A549 (cell line): Measurements from ENCODE around the gene LDOC1. TPM values are rescaled to one million over a fixed set of nuclear protein-coding genes. Genes with fewer than 3 reads are reported as not detected.
"Not testable (repeated sequence)": the region's sequence is repeated elsewhere in the genome, so short reads cannot be mapped to it uniquely, and the experiment has no call there.

Experiments
- ATAC-seq, 2 experiments: fragments of 200-7000 bp in 1 of 2; fragments of >200 bp in 1 of 2; cut with Nextera tagmentation in 1 of 2; cut with Tn5 transposase in 1 of 2; 3 replicates each; pipeline versions ENCODE4 v1.8.0 to v1.9.1; 2018 to 2020; ENCODE audit warnings: mild to moderate bottlenecking in 1 of 2, moderate library complexity in 1 of 2
- CTCF ChIA-PET: fragments of 300-600 bp; sonication (Branson Sonifier 250); formaldehyde crosslinking; extraction: SDS; loops from one replicate; lab custom pipeline; 2021; ENCODE audit warnings: antibody characterized with exemption, inconsistent platforms; lab: Yijun Ruan, JAX
- POLR2A ChIA-PET: fragments of 350-600 bp; formaldehyde crosslinking; extraction: SDS; loops from one replicate; lab custom pipeline; 2021; ENCODE audit warnings: antibody characterized with exemption, inconsistent platforms; lab: Yijun Ruan, JAX
- DNase-seq, 2 experiments: peaks; one replicate each; pipeline versions ENCODE4 v3.0.0 to v3.0.0-alpha.2; 2011 to 2016; ENCODE audit warnings: low read depth in 1 of 2, low spot score in 1 of 2
- FAIRE-seq: peaks from 2 replicates; lab custom pipeline; 2011; peaks lifted over from hg19 to GRCh38; lab: Jason Lieb, UNC
- H3K27ac ChIP-seq, 2 experiments: fragments of >200 bp; sonication (Bioruptor Twin); formaldehyde crosslinking; 3 replicates each; pipeline ENCODE4 v1.5.1; 2016 to 2017
- H3K4me1 ChIP-seq: fragments of >200 bp; sonication (Bioruptor Twin); formaldehyde crosslinking; 3 replicates; pipeline ENCODE4 v1.6.1; 2016
- H3K4me2 ChIP-seq: fragments of >200 bp; sonication (Bioruptor Twin); formaldehyde crosslinking; 3 replicates; pipeline ENCODE4 v1.6.1; 2016
- H3K4me3 ChIP-seq: fragments of >200 bp; sonication (Bioruptor Twin); formaldehyde crosslinking; 3 replicates; pipeline ENCODE4 v1.5.1; 2016
- H3K9me3 ChIP-seq: fragments of >200 bp; sonication (Bioruptor Twin); formaldehyde crosslinking; 3 replicates; pipeline ENCODE4 v1.6.1; 2016
- CBX2 ChIP-seq: fragments of 200-600 bp; sonication (generic); IDR thresholded peaks from 2 replicates; pipeline ENCODE4 v1.6.1; 2016; ENCODE audit warnings: low read depth, mild to moderate bottlenecking, borderline replicate concordance
- CEBPB ChIP-seq, 2 experiments: fragments of >200 bp in 1 of 2; sonication (Bioruptor Twin) in 1 of 2; formaldehyde crosslinking in 1 of 2; IDR thresholded peaks; 2 replicates each; pipeline ENCODE4 v1.6.1; 2012 to 2016
- EHMT2 ChIP-seq: fragments of 200-600 bp; sonication (generic); IDR thresholded peaks from 2 replicates; pipeline ENCODE4 v1.6.1; 2016; ENCODE audit warnings: antibody characterized with exemption, low read depth, mild to moderate bottlenecking, moderate library complexity
- ELK1 ChIP-seq: fragments of 150-350 bp; IDR thresholded peaks from 2 replicates; pipeline ENCODE4 v1.6.1; 2014; ENCODE audit warnings: low read depth, mild to moderate bottlenecking, low read length
- FOSB ChIP-seq: fragments of 250-450 bp; sonication (Bioruptor Pico); IDR thresholded peaks from 2 replicates; pipeline ENCODE4 v1.5.0; 2020; ENCODE audit warnings: mild to moderate bottlenecking, moderate library complexity
- FOSL2 ChIP-seq, 2 experiments: fragments of 450-650 bp in 1 of 2; fragments of >200 bp in 1 of 2; sonication (Bioruptor Twin) in 1 of 2; formaldehyde crosslinking; IDR thresholded peaks; 2 replicates each; pipeline versions ENCODE4 v1.5.0 to v1.6.1; 2016 to 2020; ENCODE audit warnings: mild to moderate bottlenecking in 1 of 2, moderate library complexity in 1 of 2
- FOXS1 ChIP-seq: fragments of 250-450 bp; sonication (Bioruptor Pico); IDR thresholded peaks from 2 replicates; pipeline ENCODE4 v1.5.0; 2020; ENCODE audit warnings: mild to moderate bottlenecking, moderate library complexity
- HDAC2 ChIP-seq: fragments of 200-600 bp; sonication (generic); IDR thresholded peaks from 2 replicates; pipeline ENCODE4 v1.6.1; 2016
- HEYL ChIP-seq: fragments of 250-450 bp; sonication (Bioruptor Pico); IDR thresholded peaks from 2 replicates; pipeline ENCODE4 v1.8.0; 2021; ENCODE audit warnings: mild to moderate bottlenecking, moderate library complexity
- HMGXB4 ChIP-seq: fragments of 250-450 bp; sonication (Bioruptor Pico); IDR thresholded peaks from 2 replicates; pipeline ENCODE4 v1.5.0; 2021; ENCODE audit warnings: mild to moderate bottlenecking, moderate library complexity, borderline replicate concordance
- HOXA7 ChIP-seq: fragments of 250-450 bp; sonication (Bioruptor Pico); IDR thresholded peaks from 2 replicates; pipeline ENCODE4 v1.5.0; 2020; ENCODE audit warnings: mild to moderate bottlenecking, moderate library complexity
- HOXB5 ChIP-seq: fragments of 250-450 bp; sonication (Bioruptor Pico); IDR thresholded peaks from 2 replicates; pipeline ENCODE4 v1.5.0; 2020; ENCODE audit warnings: mild to moderate bottlenecking, moderate library complexity
- KDM1A ChIP-seq: fragments of 200-600 bp; sonication (generic); IDR thresholded peaks from 2 replicates; pipeline ENCODE4 v1.6.1; 2016; ENCODE audit warnings: low read depth, mild to moderate bottlenecking
- KDM5A ChIP-seq: fragments of 200-600 bp; sonication (generic); IDR thresholded peaks from 2 replicates; pipeline ENCODE4 v1.6.1; 2016; ENCODE audit warnings: antibody characterized with exemption, mild to moderate bottlenecking
- MAX ChIP-seq: IDR thresholded peaks from 2 replicates; pipeline ENCODE4 v1.6.1; 2012
- NFE2L2 ChIP-seq: fragments of 150-350 bp; conservative IDR thresholded peaks from 2 replicates; pipeline ENCODE4 v1.6.1; 2014; ENCODE audit warnings: low read length
- NPAS2 ChIP-seq: fragments of 250-450 bp; sonication (Bioruptor Pico); IDR thresholded peaks from 2 replicates; pipeline ENCODE4 v1.8.0; 2022; ENCODE audit warnings: mild to moderate bottlenecking, moderate library complexity, borderline replicate concordance
- NR3C1 ChIP-seq: fragments of >200 bp; sonication (Bioruptor Twin); formaldehyde crosslinking; IDR thresholded peaks from 3 replicates; pipeline ENCODE4 v1.6.1; 2017
- PBX3 ChIP-seq: IDR thresholded peaks from 2 replicates; pipeline ENCODE4 v1.6.1; 2012
- POLR2AphosphoS2 ChIP-seq: conservative IDR thresholded peaks from 2 replicates; pipeline ENCODE4 v1.6.1; 2012; ENCODE audit warnings: low read length, improper control_type of control experiment, inconsistent platforms
- RNF2 ChIP-seq: fragments of 200-600 bp; sonication (generic); IDR thresholded peaks from 2 replicates; pipeline ENCODE4 v1.6.1; 2016; ENCODE audit warnings: low read depth, mild to moderate bottlenecking, antibody characterized with exemption, moderate library complexity, borderline replicate concordance
- SMC3 ChIP-seq: fragments of >200 bp; sonication (Bioruptor Twin); formaldehyde crosslinking; IDR thresholded peaks from 3 replicates; pipeline ENCODE4 v1.6.1; 2018; ENCODE audit warnings: inconsistent platforms
- SREBF2 ChIP-seq: fragments of 450-650 bp; IDR thresholded peaks from 2 replicates; pipeline ENCODE4 v1.6.1; 2014; ENCODE audit warnings: mild to moderate bottlenecking, moderate library complexity
- ZFP36 ChIP-seq: fragments of 450-650 bp; IDR thresholded peaks from 2 replicates; pipeline ENCODE4 v1.6.1; 2014; ENCODE audit warnings: borderline replicate concordance; ENCODE audit not compliant: partially characterized antibody
- ZSCAN20 ChIP-seq: fragments of 250-450 bp; sonication (Bioruptor Pico); IDR thresholded peaks from 2 replicates; pipeline ENCODE4 v1.8.0; 2022; ENCODE audit warnings: mild to moderate bottlenecking, moderate library complexity
- WGBS: methylation state at CpG from one replicate; pipeline ENCODE4 v1.1.6; 2017; ENCODE audit errors: missing lambda C conversion rate; 5-methylcytosine and 5-hydroxymethylcytosine counted together
- polyA plus RNA-seq, 4 experiments: library from polyadenylated mRNA; depleted of rRNA in 3 of 4; stranded (reverse); fragments of >200 nt; fragmentation: RNase III in 1 of 4; extraction: RNeasy Plus Mini Kit Qiagen cat#74134 plus additional on column Dnase treatment in 1 of 4; gene quantifications; 2 replicates in 3 of 4; 3 replicates in 1 of 4; pipeline ENCODE4 v1.2.3, GENCODE V29; 2011 to 2017

Gene LDOC1
- polyA plus RNA-seq, 2 of the 4 experiments (the other 2 are of a cell fraction) = 13.9 to 65.0 TPM

GRCh38 chrX:141158084-141158483 lies 18.8 kb downstream of the LDOC1 start:
- no peak overlapping the region for H3K4me2 ChIP-seq
- no peak overlapping the region for H3K27ac ChIP-seq
- H3K4me1 ChIP-seq = no peaks in the 10 kb centered on the region
- ATAC-seq = no peak
- TF ChIP-seq EHMT2 = no peak
- no peak for TF ChIP-seq SMC3
- TF ChIP-seq MAX = no peak
- no peak for TF ChIP-seq CEBPB (IDR thresholded peaks at IDR 0.05)
- no peak for TF ChIP-seq RNF2
- TF ChIP-seq PBX3 = no peak
- TF ChIP-seq ZFP36 = no peak
- 96% methylated on average over 3 of the region's 3 CpGs for WGBS
- FAIRE-seq = no peak
- 0 out of 3 replicates have a peak, but pooled peaks cover 4% of the 10 kb centered on the region for H3K9me3 ChIP-seq
- no peak overlapping the region for H3K4me3 ChIP-seq
- ChIA-PET POLR2A (no interaction called here), CTCF (no interaction called here)
- no peak for DNase-seq

GRCh38 chrX:141155231-141155630 lies 21.7 kb downstream of the LDOC1 start:
- DNase-seq = not testable (repeated sequence)

GRCh38 chrX:141142946-141143345 lies 34.0 kb downstream of the LDOC1 start:
- 53% methylated on average over 3 of the region's 3 CpGs for WGBS
- Histone ChIP-seq H3K9me3 (no peaks in the 10 kb centered on the region), H3K27ac (no peak overlapping the region), H3K4me2 (no peak overlapping the region), H3K4me1 (no peaks in the 10 kb centered on the region), H3K4me3 (no peak overlapping the region)
- ATAC-seq (no peak), DNase-seq (no peak), FAIRE-seq (peak; percentile 46)
- CTCF ChIA-PET = no interaction called here
- TF ChIP-seq KDM5A = no peak
- TF ChIP-seq HOXB5 (CRISPR knock-in tag) = no peak
- no peak for TF ChIP-seq HDAC2
- TF ChIP-seq PBX3 = no peak
- TF ChIP-seq FOSB (CRISPR knock-in tag) = no peak
- no peak for TF ChIP-seq HOXA7 (CRISPR knock-in tag)
- no peak for TF ChIP-seq FOXS1 (CRISPR knock-in tag)
- no peak for TF ChIP-seq POLR2AphosphoS2
- no peak for TF ChIP-seq ELK1
- TF ChIP-seq SMC3 = no peak
- no peak for TF ChIP-seq SREBF2
- no peak for TF ChIP-seq NPAS2 (CRISPR knock-in tag)
- TF ChIP-seq FOSL2 (IDR thresholded peaks at IDR 0.05) = no peak
- no peak for TF ChIP-seq FOSL2 (CRISPR knock-in tag; IDR thresholded peaks at IDR 0.05)
- TF ChIP-seq CBX2 = no peak
- no peak for TF ChIP-seq NR3C1
- no peak for TF ChIP-seq KDM1A
- TF ChIP-seq ZSCAN20 (CRISPR knock-in tag) = no peak
- TF ChIP-seq HMGXB4 (CRISPR knock-in tag) = no peak
- no peak for TF ChIP-seq NFE2L2
- no peak for TF ChIP-seq HEYL (CRISPR knock-in tag)
- POLR2A ChIA-PET = no interaction called here

More at GRCh38 chrX:141155231-141155630, 21.7 kb downstream of the LDOC1 start:
- H3K9me3 ChIP-seq, H3K4me3 ChIP-seq, ATAC-seq, CTCF ChIA-PET, H3K4me1 ChIP-seq, FAIRE-seq, POLR2A ChIA-PET, H3K27ac ChIP-seq, H3K4me2 ChIP-seq: not testable (repeated sequence)
- 37% methylated on average over 3 of the region's 3 CpGs for WGBS
